Tibial artery (tissue), 4 donors: Measurements from ENCODE around the gene RNF150.
"Not testable (repeated sequence)": the region's sequence is repeated elsewhere in the genome, so short reads cannot be mapped to it uniquely, and the experiment has no call there.

Experiments
- DNase-seq, 2 donors: peaks; one replicate each; pipeline ENCODE4 v3.0.0-alpha.2; 2019
- H3K27ac ChIP-seq, 2 donors: fragments of 200-600 bp; sonication (generic) in 1 of 2; 1 replicate in 1 of 2; 2 replicates in 1 of 2; pipeline ENCODE4 v1.5.1; 2018 to 2019; ENCODE audit warnings: mild to moderate bottlenecking in 1 of 2
- H3K27me3 ChIP-seq, 2 donors: fragments of 200-600 bp; sonication (generic) in 1 of 2; one replicate each; pipeline versions ENCODE4 v1.5.1 to v1.6.0; 2016 to 2019
- H3K36me3 ChIP-seq, 3 donors: fragments of 200-600 bp; sonication (generic) in 2 of 3; one replicate each; pipeline ENCODE4 v1.5.1; 2016 to 2019; ENCODE audit warnings: mild to moderate bottlenecking in 2 of 3
- H3K4me1 ChIP-seq, 4 donors: fragments of 200-600 bp; sonication (generic) in 2 of 4; 1 replicate in 3 of 4; 2 replicates in 1 of 4; pipeline ENCODE4 v1.5.1; 2016 to 2019
- H3K4me3 ChIP-seq, 2 donors: fragments of 200-600 bp; sonication (generic) in 1 of 2; 1 replicate in 1 of 2; 2 replicates in 1 of 2; pipeline ENCODE4 v1.5.1; 2018 to 2019; ENCODE audit warnings: mild to moderate bottlenecking in 2 of 2
- H3K9me3 ChIP-seq, 3 donors: fragments of 200-600 bp; sonication (generic) in 1 of 3; one replicate each; pipeline ENCODE4 v1.5.1; 2016 to 2019
- intact Hi-C: fragments of 100-400 bp; cut with DNase I; formaldehyde crosslinking; loops from one replicate; pipeline ENCODE4 v1.15.0; 2023; ENCODE audit warnings: low total_unique reads
- TF ChIP-seq, protein P1 (sequence below), 2 experiments: fragments of 200-600 bp in 1 of 2; fragments of 450-650 bp in 1 of 2; IDR thresholded peaks; one replicate each; pipeline ENCODE4 v1.5.1; 2017 to 2019; ENCODE audit warnings: antibody characterized with exemption in 2 of 2, mild to moderate bottlenecking in 1 of 2, moderate library complexity in 1 of 2

Gene RNF150

GRCh38 chr4:141170671-141171070 is 37.4 kb upstream of the RNF150 start:
- no peaks in the 10 kb centered on the region for H3K36me3 ChIP-seq
- DNase-seq: no peak
- no peaks in the 10 kb centered on the region for H3K27me3 ChIP-seq
- no peak overlapping the region for H3K27ac ChIP-seq
- no peaks in the 10 kb centered on the region for H3K9me3 ChIP-seq
- no peaks in the 10 kb centered on the region for H3K4me1 ChIP-seq
- no peak overlapping the region for H3K4me3 ChIP-seq
- TF ChIP-seq, protein P1, sequence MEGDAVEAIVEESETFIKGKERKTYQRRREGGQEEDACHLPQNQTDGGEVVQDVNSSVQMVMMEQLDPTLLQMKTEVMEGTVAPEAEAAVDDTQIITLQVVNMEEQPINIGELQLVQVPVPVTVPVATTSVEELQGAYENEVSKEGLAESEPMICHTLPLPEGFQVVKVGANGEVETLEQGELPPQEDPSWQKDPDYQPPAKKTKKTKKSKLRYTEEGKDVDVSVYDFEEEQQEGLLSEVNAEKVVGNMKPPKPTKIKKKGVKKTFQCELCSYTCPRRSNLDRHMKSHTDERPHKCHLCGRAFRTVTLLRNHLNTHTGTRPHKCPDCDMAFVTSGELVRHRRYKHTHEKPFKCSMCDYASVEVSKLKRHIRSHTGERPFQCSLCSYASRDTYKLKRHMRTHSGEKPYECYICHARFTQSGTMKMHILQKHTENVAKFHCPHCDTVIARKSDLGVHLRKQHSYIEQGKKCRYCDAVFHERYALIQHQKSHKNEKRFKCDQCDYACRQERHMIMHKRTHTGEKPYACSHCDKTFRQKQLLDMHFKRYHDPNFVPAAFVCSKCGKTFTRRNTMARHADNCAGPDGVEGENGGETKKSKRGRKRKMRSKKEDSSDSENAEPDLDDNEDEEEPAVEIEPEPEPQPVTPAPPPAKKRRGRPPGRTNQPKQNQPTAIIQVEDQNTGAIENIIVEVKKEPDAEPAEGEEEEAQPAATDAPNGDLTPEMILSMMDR (IDR thresholded peaks at IDR 0.05): no peak
- intact Hi-C loops: no loop called here

DNA sequence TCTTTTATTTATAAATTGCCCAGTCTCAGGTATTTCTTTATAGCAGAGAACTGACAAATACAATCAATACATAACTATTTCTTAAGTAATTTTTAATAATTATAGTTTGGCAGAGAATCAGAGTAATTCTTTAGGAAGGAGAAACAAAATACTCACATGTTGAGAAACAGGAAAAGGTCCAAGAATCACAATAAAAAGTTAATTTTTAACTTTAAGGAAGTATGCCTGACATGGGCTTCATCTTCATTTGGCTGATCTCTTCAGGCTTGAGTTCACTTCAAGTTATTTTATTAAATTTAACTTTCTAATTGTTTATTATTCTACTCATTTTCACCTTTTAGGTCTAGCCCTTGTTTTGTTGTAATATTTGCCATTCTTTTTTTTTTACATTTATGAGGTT is 36.1 kb upstream of the RNF150 start:
- no peak for DNase-seq
- H3K27me3 ChIP-seq: no peaks in the 10 kb centered on the region
- no peaks in the 10 kb centered on the region for H3K36me3 ChIP-seq
- TF ChIP-seq, protein P1 (IDR thresholded peaks at IDR 0.05): no peak
- intact Hi-C loops: no loop called here
- no peak overlapping the region for H3K4me3 ChIP-seq
- no peaks in the 10 kb centered on the region for H3K9me3 ChIP-seq
- H3K4me1 ChIP-seq: no peaks in the 10 kb centered on the region
- H3K27ac ChIP-seq: no peak overlapping the region

GRCh38 chr4:141165001-141165400 is 31.7 kb upstream of the RNF150 start:
- intact Hi-C loops: not testable (repeated sequence)

DNA sequence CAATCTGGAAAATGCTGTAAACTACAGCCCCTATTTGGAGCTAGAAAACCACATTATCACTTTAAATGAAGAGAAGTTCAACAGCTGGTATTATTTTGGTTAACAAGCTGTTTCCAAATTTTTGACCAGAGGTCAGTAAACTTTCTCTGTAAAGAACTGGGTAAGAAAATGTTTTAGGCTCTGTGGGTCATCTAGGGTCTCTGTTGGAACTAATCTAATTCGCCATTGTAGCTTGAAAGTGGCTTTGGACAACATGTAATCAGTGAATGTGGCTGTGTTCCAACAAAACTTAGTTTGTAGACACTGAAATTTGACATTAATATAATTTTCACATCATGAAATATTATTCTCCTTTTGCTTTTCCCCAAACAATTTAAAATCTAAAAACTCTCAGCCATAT is 25.8 kb upstream of the RNF150 start:
- no peak for DNase-seq
- H3K36me3 ChIP-seq: no peaks in the 10 kb centered on the region
- intact Hi-C loops: no loop called here
- H3K27me3 ChIP-seq: no peaks in the 10 kb centered on the region
- no peaks in the 10 kb centered on the region for H3K4me1 ChIP-seq
- no peak overlapping the region for H3K4me3 ChIP-seq
- no peak overlapping the region for H3K27ac ChIP-seq
- H3K9me3 ChIP-seq: peaks cover 0 to 7% (median 0%) of the 10 kb centered on the region in 3 donors
- TF ChIP-seq, protein P1 (IDR thresholded peaks at IDR 0.05): no peak

More at GRCh38 chr4:141165001-141165400, 31.7 kb upstream of the RNF150 start:
- not testable (repeated sequence) for H3K36me3 ChIP-seq, H3K27ac ChIP-seq, H3K4me1 ChIP-seq, H3K4me3 ChIP-seq, H3K9me3 ChIP-seq, H3K27me3 ChIP-seq, DNase-seq

- Histone ChIP-seq H3K27me3 (no peaks in the 10 kb centered on the region), H3K36me3 (no peaks in the 10 kb centered on the region), H3K27ac (no peak overlapping the region), H3K9me3 (peaks cover 0 to 7% (median 0%) of the 10 kb centered on the region in 3 donors), H3K4me1 (no peaks in the 10 kb centered on the region), H3K4me3 (no peak overlapping the region)
- intact Hi-C loops: no loop called here
- no peak for DNase-seq
- TF ChIP-seq, protein P1 (IDR thresholded peaks at IDR 0.05): peak; percentile 45 to 49
Observed at GRCh38 chr4:141158219-141158618, 24.9 kb upstream of the RNF150 start.

DNA sequence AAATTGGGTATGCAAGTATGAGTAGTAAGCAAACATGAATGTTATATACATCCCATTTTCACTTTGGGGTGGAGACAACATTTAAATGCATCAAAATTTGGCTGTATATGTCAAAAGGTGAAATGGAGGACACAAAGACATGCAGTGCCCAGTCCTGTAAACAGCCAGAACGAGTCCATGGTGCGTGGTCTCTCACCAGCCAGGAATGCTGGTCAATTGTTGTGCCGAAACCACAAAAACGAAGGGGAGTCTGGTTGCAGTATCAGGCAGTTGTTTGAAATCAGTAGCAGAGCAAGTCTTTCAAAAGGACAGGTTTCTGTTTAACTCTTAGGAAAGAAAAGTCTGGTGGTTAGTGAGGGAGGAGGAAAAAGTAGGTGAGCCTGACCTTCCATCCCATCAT is 22.3 kb upstream of the RNF150 start:
- TF ChIP-seq, protein P1 (IDR thresholded peaks at IDR 0.05): no peak
- no peak for DNase-seq
- Histone ChIP-seq H3K27ac (no peak overlapping the region), H3K9me3 (no peaks in the 10 kb centered on the region), H3K36me3 (no peaks in the 10 kb centered on the region), H3K27me3 (no peaks in the 10 kb centered on the region), H3K4me3 (no peak overlapping the region), H3K4me1 (no peaks in the 10 kb centered on the region)
- intact Hi-C loops: no loop called here
